Ascending aorta (tissue), 2 donors: ENCODE measurements around the gene CCN6. TPM values are rescaled to one million over a fixed set of nuclear protein-coding genes. Genes with fewer than 3 reads are reported as not detected.
"Not testable (repeated sequence)": the region's sequence is repeated elsewhere in the genome, so short reads cannot be mapped to it uniquely, and the experiment has no call there.

Experiments used
- DNase-seq, 2 donors: peaks; one replicate each; pipeline ENCODE4 v3.0.0-alpha.2; 2019; ENCODE audit warnings: low spot score in 2 of 2
- H3K27ac ChIP-seq, 2 donors: fragments of 200-600 bp; sonication (generic); one replicate each; pipeline ENCODE4 v1.5.1; 2016 to 2017; ENCODE audit warnings: mild to moderate bottlenecking in 1 of 2
- H3K27me3 ChIP-seq: fragments of 200-600 bp; sonication (generic); one replicate; pipeline ENCODE4 v1.5.1; 2017
- H3K36me3 ChIP-seq, 2 donors: fragments of 200-600 bp; sonication (generic); one replicate each; pipeline ENCODE4 v1.5.1; 2016
- H3K4me1 ChIP-seq, 2 donors: fragments of 200-600 bp; sonication (generic); one replicate each; pipeline ENCODE4 v1.5.1; 2016 to 2017; ENCODE audit warnings: mild to moderate bottlenecking in 1 of 2
- H3K4me3 ChIP-seq, 2 donors: fragments of 200-600 bp; sonication (generic); one replicate each; pipeline ENCODE4 v1.5.1; 2016 to 2017; ENCODE audit warnings: mild to moderate bottlenecking in 1 of 2
- H3K9me3 ChIP-seq, 2 donors: fragments of 200-600 bp; sonication (generic); one replicate each; pipeline ENCODE4 v1.5.1; 2016
- CTCF ChIP-seq, 3 experiments: fragments of 200-600 bp in 2 of 3; fragments of 450-650 bp in 1 of 3; sonication (generic) in 2 of 3; IDR thresholded peaks; one replicate each; pipeline ENCODE4 v1.5.1; 2016 to 2019; ENCODE audit warnings: antibody characterized with exemption in 3 of 3, mild to moderate bottlenecking in 1 of 3, moderate library complexity in 1 of 3
- intact Hi-C: fragments of 100-400 bp; cut with DNase I; formaldehyde crosslinking; loops from one replicate; pipeline ENCODE4 v1.15.1; 2023
- total RNA-seq: library from RNA; depleted of rRNA; stranded (reverse); fragments of >200 nt; gene quantifications from one replicate; pipeline ENCODE4 v1.1.0, GENCODE V29; 2016

The CCN6 gene
- total RNA-seq, 1 donor from 2014 or later = not detected

- no peak for DNase-seq
- no peaks in the 10 kb centered on the region for H3K27me3 ChIP-seq
- H3K4me3 ChIP-seq = no peak overlapping the region
- intact Hi-C loops = no loop called here
- no peak overlapping the region for H3K27ac ChIP-seq
- peaks cover 0 to 8% of the 10 kb centered on the region in 2 donors for H3K4me1 ChIP-seq
- no peaks in the 10 kb centered on the region for H3K36me3 ChIP-seq
- TF ChIP-seq CTCF (IDR thresholded peaks at IDR 0.05) = no peak
- H3K9me3 ChIP-seq = no peaks in the 10 kb centered on the region
Observed at GRCh38 chr6:112044856-112045255, 9.0 kb upstream of the CCN6 start.

- H3K4me1 ChIP-seq, H3K27me3 ChIP-seq, H3K4me3 ChIP-seq, H3K9me3 ChIP-seq, DNase-seq, H3K36me3 ChIP-seq, H3K27ac ChIP-seq, intact Hi-C loops: not testable (repeated sequence)
Observed at GRCh38 chr6:112047523-112047922, 6.4 kb upstream of the CCN6 start.

GRCh38 chr6:112049026-112049799, 4.7 kb upstream of the CCN6 start:
- Histone ChIP-seq H3K9me3 (no peaks in the 10 kb centered on the region), H3K36me3 (no peaks in the 10 kb centered on the region), H3K27me3 (no peaks in the 10 kb centered on the region), H3K27ac (no peak overlapping the region), H3K4me1 (no peaks in the 10 kb centered on the region), H3K4me3 (no peak overlapping the region)
- intact Hi-C loops = no loop called here
- DNase-seq = no peak
- no peak for TF ChIP-seq CTCF (IDR thresholded peaks at IDR 0.05)

- no peaks in the 10 kb centered on the region for H3K9me3 ChIP-seq
- H3K4me1 ChIP-seq = no peaks in the 10 kb centered on the region
- no peak for DNase-seq
- no peak for TF ChIP-seq CTCF (IDR thresholded peaks at IDR 0.05)
- H3K36me3 ChIP-seq = no peaks in the 10 kb centered on the region
- intact Hi-C loops = no loop called here
- no peak overlapping the region for H3K4me3 ChIP-seq
- H3K27ac ChIP-seq = no peak overlapping the region
- H3K27me3 ChIP-seq = no peaks in the 10 kb centered on the region
Observed at GRCh38 chr6:112049996-112050395, 3.9 kb upstream of the CCN6 start.

- TF ChIP-seq CTCF (IDR thresholded peaks at IDR 0.05) = no peak
- H3K27ac ChIP-seq = no peak overlapping the region
- H3K36me3 ChIP-seq = no peaks in the 10 kb centered on the region
- no peak overlapping the region for H3K4me3 ChIP-seq
- intact Hi-C loops = no loop called here
- no peaks in the 10 kb centered on the region for H3K4me1 ChIP-seq
- no peaks in the 10 kb centered on the region for H3K9me3 ChIP-seq
- no peaks in the 10 kb centered on the region for H3K27me3 ChIP-seq
- DNase-seq = no peak
Observed at GRCh38 chr6:112050429-112050828, 3.5 kb upstream of the CCN6 start.

- DNase-seq, H3K4me1 ChIP-seq, H3K9me3 ChIP-seq, H3K4me3 ChIP-seq, intact Hi-C loops, H3K27ac ChIP-seq, H3K27me3 ChIP-seq, H3K36me3 ChIP-seq: not testable (repeated sequence)
Observed at GRCh38 chr6:112051251-112051740, 2.6 kb upstream of the CCN6 start.
